ENCODE data around the gene GFM2. TPM values are rescaled to one million over a fixed set of nuclear protein-coding genes. Genes with fewer than 3 reads are reported as not detected.

The GFM2 gene
- total and polyA plus RNA-seq, 2 of the 13 experiments (the other 11 are each of a cell fraction or from before 2014, with no cell fraction given): 22.0 to 41.6 TPM

GRCh38 chr5:74766849-74767578 is at the start of gene GFM2, which contains the start of gene NSA2 (continued):
- peak; percentile 77; the same call in 1 of the 2 replicates for TF ChIP-seq ZNF331 (CRISPR knock-in tag; IDR thresholded peaks at IDR 0.05)
- TF ChIP-seq MIXL1 (CRISPR knock-in tag; IDR thresholded peaks at IDR 0.05): peak; percentile 88
- TF ChIP-seq ZNF343 (CRISPR knock-in tag; IDR thresholded peaks at IDR 0.05): no peak; the same call in 1 of the 2 replicates
- no peak for TF ChIP-seq BCLAF1 (IDR thresholded peaks at IDR 0.05)
- peak; percentile 91 for TF ChIP-seq KLF12 (CRISPR knock-in tag; IDR thresholded peaks at IDR 0.05; ENCODE audit: borderline replicate concordance)
- TF ChIP-seq SRY (CRISPR knock-in tag; IDR thresholded peaks at IDR 0.05): peak; percentile 83; the same call in 1 of the 2 replicates
- peak; percentile 98 for TF ChIP-seq YEATS2 (CRISPR knock-in tag; IDR thresholded peaks at IDR 0.05; ENCODE audit: borderline replicate concordance)
- no peak for TF ChIP-seq ZNF34 (CRISPR knock-in tag; IDR thresholded peaks at IDR 0.05; ENCODE audit: borderline replicate concordance)
- no peak for TF ChIP-seq EED (CRISPR knock-in tag; IDR thresholded peaks at IDR 0.05)
- TF ChIP-seq ZNF788 (CRISPR knock-in tag; IDR thresholded peaks at IDR 0.05; ENCODE audit: borderline replicate concordance): peak; percentile 72; the same call in 1 of the 2 replicates
- TF ChIP-seq ZNF318 (CRISPR knock-in tag; IDR thresholded peaks at IDR 0.05): 0 out of 2 replicates have a peak, but pooled peaks have one; percentile 72
- TF ChIP-seq GATA4 (IDR thresholded peaks at IDR 0.05; ENCODE audit: borderline replicate concordance, low read depth): no peak
- TF ChIP-seq ARNT (IDR thresholded peaks at IDR 0.05): no peak
- no peak for TF ChIP-seq ARID2 (CRISPR knock-in tag; IDR thresholded peaks at IDR 0.05; ENCODE audit: borderline replicate concordance)
- TF ChIP-seq GATAD2A (CRISPR knock-in tag; IDR thresholded peaks at IDR 0.05): peak; percentile 76
- TF ChIP-seq HNRNPUL1 (IDR thresholded peaks at IDR 0.05; ENCODE audit: low read depth, low read length): no peak
- TF ChIP-seq HDAC1 (CRISPR knock-in tag; IDR thresholded peaks at IDR 0.05): peak; percentile 98
- TF ChIP-seq HES4 (CRISPR knock-in tag; IDR thresholded peaks at IDR 0.05; ENCODE audit: borderline replicate concordance): peak; percentile 78
- TF ChIP-seq MTF2 (CRISPR knock-in tag; IDR thresholded peaks at IDR 0.05; ENCODE audit: borderline replicate concordance): no peak
- peak; percentile 86 for TF ChIP-seq RBM39 (IDR thresholded peaks at IDR 0.05; ENCODE audit: low read depth, low read length, poor library complexity, severe bottlenecking)
